ENCODE results near the gene SORCS2. TPM values are rescaled to one million over a fixed set of nuclear protein-coding genes. Genes with fewer than 3 reads are reported as not detected.

SORCS2 gene
- total RNA-seq, 1 donor from 2014 or later: 4.9 TPM

GRCh38 chr4:7393601-7394575 lies 201.6 kb downstream of the SORCS2 start:
- FAIRE-seq (no peak), DNase-seq (ENCODE audit: low spot score in 2 of 2) (no peak)

- DNase-seq (ENCODE audit: low spot score in 2 of 2) (no peak), FAIRE-seq (no peak)
These were observed 202.5 kb downstream of the SORCS2 start for GRCh38 chr4:7394681-7395451.

GRCh38 chr4:7395645-7396044 lies 203.3 kb downstream of the SORCS2 start:
- DNase-seq (ENCODE audit: low spot score in 2 of 2) (no peak), FAIRE-seq (no peak)

- no peak for FAIRE-seq
- no peak for DNase-seq (ENCODE audit: low spot score in 2 of 2)
These were observed 204.0 kb downstream of the SORCS2 start for GRCh38 chr4:7396186-7396910.

GRCh38 chr4:7397206-7398103 lies 205.1 kb downstream of the SORCS2 start:
- no peak for FAIRE-seq

GRCh38 chr4:7398104-7398423 lies 205.7 kb downstream of the SORCS2 start:
- DNase-seq (ENCODE audit: low spot score in 2 of 2) (no peak), FAIRE-seq (no peak)

More at GRCh38 chr4:7397206-7398103, 205.1 kb downstream of the SORCS2 start:
- no peak for DNase-seq (ENCODE audit: low spot score in 2 of 2)

GRCh38 chr4:7398788-7399439 lies 206.6 kb downstream of the SORCS2 start:
- no peak for FAIRE-seq
- no peak for DNase-seq (ENCODE audit: low spot score in 2 of 2)

- FAIRE-seq: no peak
- no peak for DNase-seq (ENCODE audit: low spot score in 2 of 2)
These were observed 207.3 kb downstream of the SORCS2 start for GRCh38 chr4:7399440-7400234.

GRCh38 chr4:7400671-7401298 lies 208.4 kb downstream of the SORCS2 start:
- no peak for DNase-seq (ENCODE audit: low spot score in 2 of 2)
- FAIRE-seq: no peak

- FAIRE-seq (no peak), DNase-seq (ENCODE audit: low spot score in 2 of 2) (no peak)
These were observed 210.2 kb downstream of the SORCS2 start for GRCh38 chr4:7402526-7402925.

- FAIRE-seq: no peak
- no peak for DNase-seq (ENCODE audit: low spot score in 2 of 2)
These were observed 210.7 kb downstream of the SORCS2 start for GRCh38 chr4:7403001-7403400.

GRCh38 chr4:7408166-7408565 lies 215.8 kb downstream of the SORCS2 start:
- no peak for FAIRE-seq
- DNase-seq (ENCODE audit: low spot score in 2 of 2): no peak

- FAIRE-seq (no peak), DNase-seq (ENCODE audit: low spot score in 2 of 2) (no peak)
These were observed 218.1 kb downstream of the SORCS2 start for GRCh38 chr4:7410446-7410845.

GRCh38 chr4:7411491-7411890 lies 219.2 kb downstream of the SORCS2 start:
- no peak for FAIRE-seq
- no peak for DNase-seq (ENCODE audit: low spot score in 2 of 2)

- FAIRE-seq (no peak), DNase-seq (ENCODE audit: low spot score in 2 of 2) (no peak)
These were observed 219.7 kb downstream of the SORCS2 start for GRCh38 chr4:7411896-7412553.

GRCh38 chr4:7412554-7412912 lies 220.2 kb downstream of the SORCS2 start:
- FAIRE-seq (no peak), DNase-seq (ENCODE audit: low spot score in 2 of 2) (no peak)

GRCh38 chr4:7414046-7414445 lies 221.7 kb downstream of the SORCS2 start:
- DNase-seq (ENCODE audit: low spot score in 2 of 2) (no peak), FAIRE-seq (no peak)
